ENCODE data around the gene NPSR1. TPM values are rescaled to one million over a fixed set of nuclear protein-coding genes. Genes with fewer than 3 reads are reported as not detected.
A peak's percentile ranks its signal among the peaks of the same experiment; 100 is the strongest.

Gene NPSR1
- total and polyA plus RNA-seq, 8 donors = not detected

DNA sequence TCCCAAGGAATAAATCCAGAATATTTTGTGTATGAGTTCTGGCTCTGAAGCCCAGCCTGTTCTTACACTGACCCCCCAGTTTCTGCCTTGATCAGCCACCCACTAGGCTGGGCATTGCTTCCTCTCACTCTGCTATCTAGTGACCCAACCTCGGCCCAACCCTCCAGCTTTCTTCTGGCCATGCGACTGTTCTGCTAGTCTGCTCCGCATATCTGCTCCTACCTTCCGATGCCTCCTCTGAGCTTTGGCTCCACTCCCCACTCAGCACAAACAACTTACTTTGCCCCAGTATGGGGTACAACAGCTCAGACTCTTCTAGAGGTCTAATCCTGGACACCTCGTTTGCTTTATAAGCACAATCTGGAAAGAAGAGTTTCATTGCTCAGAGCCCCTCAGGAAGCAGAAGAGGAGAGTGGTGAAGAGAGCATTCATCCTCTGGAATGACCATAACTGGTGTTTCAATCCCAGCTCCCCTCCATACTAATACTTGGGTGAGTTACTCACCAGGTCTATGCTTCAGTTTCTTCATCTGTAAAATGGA lies 99.6 kb downstream of the NPSR1 start:
- no peak for DNase-seq
- Histone ChIP-seq H3K36me3 (no peaks in the 10 kb centered on the region), H3K27ac (no peak overlapping the region), H3K4me3 (no peak overlapping the region), H3K4me1 (no peaks in the 10 kb centered on the region), H3K27me3 (no peaks in the 10 kb centered on the region), H3K9me3 (no peaks in the 10 kb centered on the region)
- WGBS, 5 donors = 70 to 84% (median 82%) methylated on average over 5 of the region's 5 CpGs
- TF ChIP-seq POLR2A (IDR thresholded peaks at IDR 0.05) (no peak), EP300 (IDR thresholded peaks at IDR 0.05) (no peak), POLR2AphosphoS5 (IDR thresholded peaks at IDR 0.05) (no peak), CTCF (IDR thresholded peaks at IDR 0.05) (no peak)
- intact Hi-C loops (cut with DNase I; ENCODE audit: low total_unique reads) = no loop called here

DNA sequence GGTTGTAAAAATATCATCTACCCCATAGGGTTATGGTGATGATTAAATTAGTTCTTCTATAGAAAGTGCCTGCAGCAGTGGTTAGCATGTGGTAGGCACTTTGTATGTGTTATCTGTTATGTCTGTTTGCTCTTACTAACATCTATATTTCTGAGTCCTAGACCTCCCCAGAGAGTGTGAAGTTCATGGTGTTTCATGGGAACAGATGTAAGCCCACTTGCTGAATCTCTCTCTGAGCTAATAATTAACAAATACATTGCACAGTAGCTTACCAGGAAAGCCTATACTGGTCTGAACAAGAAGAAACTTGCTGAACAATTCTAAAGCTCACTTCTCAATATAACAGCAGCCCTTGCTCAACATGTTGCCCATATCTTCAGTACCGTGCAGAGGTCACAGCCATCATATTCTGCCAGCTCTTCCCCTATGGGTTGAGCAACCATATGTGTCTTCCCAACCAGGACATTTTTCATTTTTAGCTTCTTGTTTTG lies 100.1 kb downstream of the NPSR1 start:
- no peaks in the 10 kb centered on the region for H3K27me3 ChIP-seq
- H3K4me1 ChIP-seq = no peaks in the 10 kb centered on the region
- H3K36me3 ChIP-seq = no peaks in the 10 kb centered on the region
- TF ChIP-seq POLR2AphosphoS5 (IDR thresholded peaks at IDR 0.05) (no peak), CTCF (IDR thresholded peaks at IDR 0.05) (no peak), POLR2A (IDR thresholded peaks at IDR 0.05) (no peak), EP300 (IDR thresholded peaks at IDR 0.05) (no peak)
- 57 to 63% (median 63%) methylated on average over 1 of the region's 1 CpG for WGBS, 5 donors
- H3K4me3 ChIP-seq = no peak overlapping the region
- intact Hi-C loops (cut with DNase I; ENCODE audit: low total_unique reads) = no loop called here
- peak in 1 of 2 donors; percentile 40 for DNase-seq
- H3K9me3 ChIP-seq = no peaks in the 10 kb centered on the region
- H3K27ac ChIP-seq = no peak overlapping the region

GRCh38 chr7:34759477-34760125 lies 101.6 kb downstream of the NPSR1 start:
- Histone ChIP-seq H3K27me3 (no peaks in the 10 kb centered on the region), H3K9me3 (no peaks in the 10 kb centered on the region), H3K27ac (no peak overlapping the region), H3K4me1 (no peaks in the 10 kb centered on the region), H3K36me3 (no peaks in the 10 kb centered on the region), H3K4me3 (no peak overlapping the region)
- WGBS, 5 donors = 64 to 77% (median 68%) methylated on average over 3 of the region's 3 CpGs
- intact Hi-C loops (cut with DNase I; ENCODE audit: low total_unique reads) = no loop called here
- DNase-seq = peak in 1 of 2 donors; percentile 65
- TF ChIP-seq POLR2A (IDR thresholded peaks at IDR 0.05) = no peak
- TF ChIP-seq CTCF (IDR thresholded peaks at IDR 0.05) = peak in 4 of 7 experiments; percentile 12 to 41 (median 17)

GRCh38 chr7:34760271-34760670 lies 102.3 kb downstream of the NPSR1 start:
- intact Hi-C loops (cut with DNase I; ENCODE audit: low total_unique reads) = no loop called here
- H3K9me3 ChIP-seq = no peaks in the 10 kb centered on the region
- H3K36me3 ChIP-seq = no peaks in the 10 kb centered on the region
- H3K4me1 ChIP-seq = no peaks in the 10 kb centered on the region
- no peaks in the 10 kb centered on the region for H3K27me3 ChIP-seq
- WGBS, 5 donors = 72 to 79% (median 75%) methylated on average over 2 of the region's 2 CpGs
- H3K27ac ChIP-seq = no peak overlapping the region
- no peak overlapping the region for H3K4me3 ChIP-seq
- DNase-seq = no peak
- no peak for TF ChIP-seq POLR2AphosphoS5 (IDR thresholded peaks at IDR 0.05)
- TF ChIP-seq POLR2A (IDR thresholded peaks at IDR 0.05) = no peak
- no peak for TF ChIP-seq CTCF (IDR thresholded peaks at IDR 0.05)
- no peak for TF ChIP-seq EP300 (IDR thresholded peaks at IDR 0.05)
